ENCODE measurements around the gene CALHM1.

The CALHM1 gene

DNA sequence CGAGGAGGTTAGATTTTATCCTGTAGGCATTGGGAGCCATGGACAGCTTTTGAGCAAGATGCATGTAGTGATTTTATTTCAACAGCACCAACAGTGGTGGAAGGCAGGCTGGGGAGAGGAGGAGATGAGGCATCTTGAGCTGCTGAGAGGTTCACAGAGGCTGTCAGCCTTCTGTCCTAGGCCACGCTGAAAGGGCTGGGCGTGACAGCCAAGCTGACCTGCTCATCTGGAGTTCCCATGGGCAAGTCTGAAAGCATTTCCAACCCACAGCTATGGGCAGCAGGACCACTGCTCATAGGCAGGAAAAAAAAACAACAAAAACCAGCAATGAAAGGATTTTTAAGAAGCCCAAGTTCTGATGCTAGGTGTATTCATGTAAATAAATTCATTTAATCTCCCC is 42.5 kb upstream of the CALHM1 start:
- no peaks in the 10 kb centered on the region for H3K79me2 ChIP-seq (ENCODE audit: insufficient read depth, low read length)
- TF ChIP-seq, protein P1, sequence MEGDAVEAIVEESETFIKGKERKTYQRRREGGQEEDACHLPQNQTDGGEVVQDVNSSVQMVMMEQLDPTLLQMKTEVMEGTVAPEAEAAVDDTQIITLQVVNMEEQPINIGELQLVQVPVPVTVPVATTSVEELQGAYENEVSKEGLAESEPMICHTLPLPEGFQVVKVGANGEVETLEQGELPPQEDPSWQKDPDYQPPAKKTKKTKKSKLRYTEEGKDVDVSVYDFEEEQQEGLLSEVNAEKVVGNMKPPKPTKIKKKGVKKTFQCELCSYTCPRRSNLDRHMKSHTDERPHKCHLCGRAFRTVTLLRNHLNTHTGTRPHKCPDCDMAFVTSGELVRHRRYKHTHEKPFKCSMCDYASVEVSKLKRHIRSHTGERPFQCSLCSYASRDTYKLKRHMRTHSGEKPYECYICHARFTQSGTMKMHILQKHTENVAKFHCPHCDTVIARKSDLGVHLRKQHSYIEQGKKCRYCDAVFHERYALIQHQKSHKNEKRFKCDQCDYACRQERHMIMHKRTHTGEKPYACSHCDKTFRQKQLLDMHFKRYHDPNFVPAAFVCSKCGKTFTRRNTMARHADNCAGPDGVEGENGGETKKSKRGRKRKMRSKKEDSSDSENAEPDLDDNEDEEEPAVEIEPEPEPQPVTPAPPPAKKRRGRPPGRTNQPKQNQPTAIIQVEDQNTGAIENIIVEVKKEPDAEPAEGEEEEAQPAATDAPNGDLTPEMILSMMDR (conservative IDR thresholded peaks at IDR 0.05; ENCODE audit: low read length) = no peak
- no peak for TF ChIP-seq EZH2phosphoT487 (IDR thresholded peaks at IDR 0.05; ENCODE audit: borderline replicate concordance)
- no peak overlapping the region for H3K4me2 ChIP-seq (ENCODE audit: low read depth, low read length, poor library complexity, severe bottlenecking)
- H3K36me3 ChIP-seq (ENCODE audit: insufficient read depth, low read length) = no peaks in the 10 kb centered on the region
- no peaks in the 10 kb centered on the region for H4K20me1 ChIP-seq (ENCODE audit: insufficient read depth, low read length, poor library complexity, severe bottlenecking)
- H2AFZ ChIP-seq (ENCODE audit: low read length) = no peak overlapping the region
- no peaks in the 10 kb centered on the region for H3F3A ChIP-seq (ENCODE audit: low read depth)
- no peaks in the 10 kb centered on the region for H3K9me3 ChIP-seq (ENCODE audit: insufficient read depth, low read depth, low read length)
- no peak overlapping the region for H3K9ac ChIP-seq (ENCODE audit: low read depth, low read length, poor library complexity, severe bottlenecking)
- H3K4me1 ChIP-seq (ENCODE audit: insufficient read depth, low read length, poor library complexity, severe bottlenecking) = peaks cover 7% of the 10 kb centered on the region
- no peaks in the 10 kb centered on the region for H3K27me3 ChIP-seq (ENCODE audit: insufficient read depth, low read length, poor library complexity, severe bottlenecking)
- no peaks in the 10 kb centered on the region for H3K9me2 ChIP-seq (replicated peaks; ENCODE audit: low read depth, low read length)
- H3K4me3 ChIP-seq (ENCODE audit: low read length, poor library complexity, severe bottlenecking) = no peak overlapping the region

DNA sequence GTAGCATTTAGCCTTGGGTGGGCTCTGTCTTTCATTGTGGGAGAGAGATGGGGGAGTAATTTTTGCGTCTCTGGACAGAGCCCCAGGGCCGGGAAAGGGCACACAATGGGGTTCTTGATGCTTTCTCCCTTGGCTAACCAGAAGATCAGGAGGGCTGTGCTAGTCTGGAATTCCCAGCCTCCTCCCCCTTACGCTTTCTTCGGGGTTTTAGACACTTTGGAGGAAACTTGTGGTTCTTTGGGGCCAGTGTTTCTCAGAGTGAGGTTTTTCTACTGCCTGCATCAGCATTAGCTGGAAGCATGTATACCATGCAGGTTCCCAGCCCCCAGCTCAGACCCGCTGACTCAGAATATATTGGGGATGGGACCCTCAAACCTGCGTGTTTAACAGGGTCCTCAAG is 41.8 kb upstream of the CALHM1 start:
- Histone ChIP-seq H3F3A (ENCODE audit: low read depth) (no peaks in the 10 kb centered on the region), H3K27me3 (ENCODE audit: insufficient read depth, low read length, poor library complexity, severe bottlenecking) (no peaks in the 10 kb centered on the region), H3K9me2 (replicated peaks; ENCODE audit: low read depth, low read length) (no peaks in the 10 kb centered on the region), H3K9me3 (ENCODE audit: insufficient read depth, low read depth, low read length) (no peaks in the 10 kb centered on the region), H4K20me1 (ENCODE audit: insufficient read depth, low read length, poor library complexity, severe bottlenecking) (no peaks in the 10 kb centered on the region), H3K36me3 (ENCODE audit: insufficient read depth, low read length) (no peaks in the 10 kb centered on the region), H3K79me2 (ENCODE audit: insufficient read depth, low read length) (no peaks in the 10 kb centered on the region), H3K4me2 (ENCODE audit: low read depth, low read length, poor library complexity, severe bottlenecking) (no peak overlapping the region), H2AFZ (ENCODE audit: low read length) (no peak overlapping the region), H3K9ac (ENCODE audit: low read depth, low read length, poor library complexity, severe bottlenecking) (no peak overlapping the region), H3K4me3 (ENCODE audit: low read length, poor library complexity, severe bottlenecking) (no peak overlapping the region), H3K4me1 (ENCODE audit: insufficient read depth, low read length, poor library complexity, severe bottlenecking) (peaks cover 7% of the 10 kb centered on the region)
- no peak for TF ChIP-seq EZH2phosphoT487 (IDR thresholded peaks at IDR 0.05; ENCODE audit: borderline replicate concordance)
- TF ChIP-seq, protein P1 (conservative IDR thresholded peaks at IDR 0.05; ENCODE audit: low read length) = no peak

DNA sequence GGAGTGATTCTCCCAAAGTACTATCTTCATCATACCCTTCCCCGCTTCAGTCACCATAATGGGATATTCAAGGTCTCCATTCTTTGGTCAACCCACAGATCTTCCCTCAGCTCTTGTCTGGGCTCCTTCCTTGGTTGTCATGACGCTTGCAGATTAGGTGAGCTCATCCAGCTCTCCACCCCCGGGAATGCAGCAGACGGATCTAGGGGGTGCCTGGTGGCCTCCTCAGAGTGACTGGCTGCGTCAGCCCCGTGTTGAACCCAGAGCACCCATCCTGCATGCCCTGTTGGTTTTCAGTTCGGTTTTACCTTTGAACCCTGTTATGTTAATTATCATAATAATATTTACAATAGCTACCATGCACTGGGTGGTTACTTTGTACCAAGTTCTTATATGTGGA is 41.2 kb upstream of the CALHM1 start:
- Histone ChIP-seq H3K9me2 (replicated peaks; ENCODE audit: low read depth, low read length) (no peaks in the 10 kb centered on the region), H3F3A (ENCODE audit: low read depth) (no peaks in the 10 kb centered on the region), H3K9me3 (ENCODE audit: insufficient read depth, low read depth, low read length) (no peaks in the 10 kb centered on the region), H3K36me3 (ENCODE audit: insufficient read depth, low read length) (no peaks in the 10 kb centered on the region), H4K20me1 (ENCODE audit: insufficient read depth, low read length, poor library complexity, severe bottlenecking) (no peaks in the 10 kb centered on the region), H3K4me1 (ENCODE audit: insufficient read depth, low read length, poor library complexity, severe bottlenecking) (peaks cover 7% of the 10 kb centered on the region), H3K9ac (ENCODE audit: low read depth, low read length, poor library complexity, severe bottlenecking) (no peak overlapping the region), H3K79me2 (ENCODE audit: insufficient read depth, low read length) (no peaks in the 10 kb centered on the region), H2AFZ (ENCODE audit: low read length) (no peak overlapping the region), H3K4me3 (ENCODE audit: low read length, poor library complexity, severe bottlenecking) (no peak overlapping the region), H3K4me2 (ENCODE audit: low read depth, low read length, poor library complexity, severe bottlenecking) (no peak overlapping the region), H3K27me3 (ENCODE audit: insufficient read depth, low read length, poor library complexity, severe bottlenecking) (peaks cover 4% of the 10 kb centered on the region)
- TF ChIP-seq EZH2phosphoT487 (IDR thresholded peaks at IDR 0.05; ENCODE audit: borderline replicate concordance) = no peak
- TF ChIP-seq, protein P1 (conservative IDR thresholded peaks at IDR 0.05; ENCODE audit: low read length) = no peak
